ENCODE data around the gene CDS1. TPM values are rescaled to one million over a fixed set of nuclear protein-coding genes. Genes with fewer than 3 reads are reported as not detected.

The CDS1 gene
- total RNA-seq, 1 experiment from 2014 or later, result 16.1 TPM

DNA sequence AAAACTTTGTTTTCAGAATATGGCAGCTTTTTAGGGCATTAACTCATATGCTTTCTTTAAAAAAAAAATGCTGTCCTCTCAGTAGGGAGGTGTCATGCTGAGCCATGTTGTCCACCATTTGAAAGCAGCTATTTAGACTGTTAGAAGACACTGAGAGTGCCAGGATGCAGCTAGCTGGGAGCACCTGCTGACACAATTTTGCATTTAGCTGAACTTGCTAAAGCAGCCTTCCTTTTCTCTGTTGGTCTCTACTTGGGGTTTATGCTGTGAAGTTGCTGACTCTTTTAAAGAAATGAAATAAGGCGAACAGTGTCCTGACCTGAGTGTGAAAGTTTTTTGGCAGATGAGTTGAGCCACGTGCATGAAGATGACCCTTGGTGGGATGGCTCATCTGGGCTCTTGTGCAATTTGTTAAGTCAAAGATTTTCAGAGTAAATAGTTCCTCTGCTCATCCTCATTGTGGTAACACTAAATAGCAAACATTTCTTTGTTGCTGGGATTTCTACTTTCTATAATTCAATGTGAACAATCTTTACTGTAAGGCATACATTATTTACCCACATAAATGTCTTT is 64.5 kb downstream of the CDS1 start:
- Histone ChIP-seq H3K27ac (ENCODE audit: low read length) (no peak overlapping the region), H3K36me3 (ENCODE audit: control insufficient read depth, insufficient read depth, low read length) (no peaks in the 10 kb centered on the region), H3K9me3 (ENCODE audit: control insufficient read depth, insufficient read depth, low read depth, low read length) (no peaks in the 10 kb centered on the region), H3K4me1 (ENCODE audit: control insufficient read depth, insufficient read depth, low read length) (no peaks in the 10 kb centered on the region; the same call in 1 of the 2 replicates), H3K4me3 (ENCODE audit: low read depth in 2 of 2, low read length in 2 of 2) (no peak overlapping the region), H3K27me3 (ENCODE audit: control insufficient read depth, insufficient read depth, low read length) (no peaks in the 10 kb centered on the region)
- ATAC-seq, result no peak
- ChIA-PET POLR2A (no interaction called here), CTCF (no interaction called here)
- BruUV-seq (replicated peaks), result no TSS peak
- intact Hi-C loops (cut with micrococcal nuclease; ENCODE audit: unreplicated experiment) (no loop called here), in situ Hi-C loops (cut with HindIII; ENCODE audit: low pct_unique_long_range_greater_than_20kb, low sequenced_read_pairs) (no loop called here)
- no peak for TF ChIP-seq TCF7L2 (IDR thresholded peaks at IDR 0.05; ENCODE audit: low read depth, low read length)
- no peak for DNase-seq (ENCODE audit: low read depth, low spot score)

DNA sequence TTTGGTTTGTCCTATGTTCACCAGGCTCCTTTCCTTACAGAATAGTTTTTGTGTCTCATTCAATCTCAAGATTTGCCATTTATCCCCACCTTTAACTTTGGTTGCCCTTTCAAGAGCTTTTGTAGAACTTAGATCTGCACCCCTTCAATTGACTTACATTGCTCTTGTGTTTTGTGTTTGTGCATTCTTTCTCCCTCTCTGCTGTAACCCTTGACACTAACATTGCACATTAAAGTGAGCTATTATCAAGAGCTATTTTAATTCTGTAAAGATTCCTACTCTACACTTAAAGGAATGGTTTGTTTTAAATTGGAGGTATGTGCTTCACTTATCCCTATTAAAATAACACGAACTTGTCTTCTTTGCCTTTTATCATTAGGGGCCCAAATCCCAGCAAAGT is 65.3 kb downstream of the CDS1 start:
- no peak for DNase-seq (ENCODE audit: low read depth, low spot score)
- Histone ChIP-seq H3K4me3 (ENCODE audit: low read depth in 2 of 2, low read length in 2 of 2) (no peak overlapping the region), H3K27me3 (ENCODE audit: control insufficient read depth, insufficient read depth, low read length) (no peaks in the 10 kb centered on the region), H3K4me1 (ENCODE audit: control insufficient read depth, insufficient read depth, low read length) (no peaks in the 10 kb centered on the region; the same call in 1 of the 2 replicates), H3K36me3 (ENCODE audit: control insufficient read depth, insufficient read depth, low read length) (no peaks in the 10 kb centered on the region), H3K27ac (ENCODE audit: low read length) (no peak overlapping the region), H3K9me3 (ENCODE audit: control insufficient read depth, insufficient read depth, low read depth, low read length) (no peaks in the 10 kb centered on the region)
- in situ Hi-C loops (cut with HindIII; ENCODE audit: low pct_unique_long_range_greater_than_20kb, low sequenced_read_pairs), result no loop called here
- intact Hi-C loops (cut with micrococcal nuclease; ENCODE audit: unreplicated experiment), result no loop called here
- BruUV-seq (replicated peaks), result no TSS peak
- ChIA-PET CTCF (no interaction called here), POLR2A (no interaction called here)
- TF ChIP-seq, protein P1, sequence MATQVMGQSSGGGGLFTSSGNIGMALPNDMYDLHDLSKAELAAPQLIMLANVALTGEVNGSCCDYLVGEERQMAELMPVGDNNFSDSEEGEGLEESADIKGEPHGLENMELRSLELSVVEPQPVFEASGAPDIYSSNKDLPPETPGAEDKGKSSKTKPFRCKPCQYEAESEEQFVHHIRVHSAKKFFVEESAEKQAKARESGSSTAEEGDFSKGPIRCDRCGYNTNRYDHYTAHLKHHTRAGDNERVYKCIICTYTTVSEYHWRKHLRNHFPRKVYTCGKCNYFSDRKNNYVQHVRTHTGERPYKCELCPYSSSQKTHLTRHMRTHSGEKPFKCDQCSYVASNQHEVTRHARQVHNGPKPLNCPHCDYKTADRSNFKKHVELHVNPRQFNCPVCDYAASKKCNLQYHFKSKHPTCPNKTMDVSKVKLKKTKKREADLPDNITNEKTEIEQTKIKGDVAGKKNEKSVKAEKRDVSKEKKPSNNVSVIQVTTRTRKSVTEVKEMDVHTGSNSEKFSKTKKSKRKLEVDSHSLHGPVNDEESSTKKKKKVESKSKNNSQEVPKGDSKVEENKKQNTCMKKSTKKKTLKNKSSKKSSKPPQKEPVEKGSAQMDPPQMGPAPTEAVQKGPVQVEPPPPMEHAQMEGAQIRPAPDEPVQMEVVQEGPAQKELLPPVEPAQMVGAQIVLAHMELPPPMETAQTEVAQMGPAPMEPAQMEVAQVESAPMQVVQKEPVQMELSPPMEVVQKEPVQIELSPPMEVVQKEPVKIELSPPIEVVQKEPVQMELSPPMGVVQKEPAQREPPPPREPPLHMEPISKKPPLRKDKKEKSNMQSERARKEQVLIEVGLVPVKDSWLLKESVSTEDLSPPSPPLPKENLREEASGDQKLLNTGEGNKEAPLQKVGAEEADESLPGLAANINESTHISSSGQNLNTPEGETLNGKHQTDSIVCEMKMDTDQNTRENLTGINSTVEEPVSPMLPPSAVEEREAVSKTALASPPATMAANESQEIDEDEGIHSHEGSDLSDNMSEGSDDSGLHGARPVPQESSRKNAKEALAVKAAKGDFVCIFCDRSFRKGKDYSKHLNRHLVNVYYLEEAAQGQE (IDR thresholded peaks at IDR 0.05; ENCODE audit: insufficient read depth in 1 of 2, low read depth in 2 of 2, low read length in 1 of 2), result no peak
- TF ChIP-seq POLR2AphosphoS5 (IDR thresholded peaks at IDR 0.05; ENCODE audit: low read depth, low read length) (no peak), TCF7L2 (IDR thresholded peaks at IDR 0.05; ENCODE audit: low read depth, low read length) (no peak), SIN3A (IDR thresholded peaks at IDR 0.05; ENCODE audit: borderline replicate concordance, insufficient read depth, low read depth, low read length) (no peak)
- TF ChIP-seq, protein P2, sequence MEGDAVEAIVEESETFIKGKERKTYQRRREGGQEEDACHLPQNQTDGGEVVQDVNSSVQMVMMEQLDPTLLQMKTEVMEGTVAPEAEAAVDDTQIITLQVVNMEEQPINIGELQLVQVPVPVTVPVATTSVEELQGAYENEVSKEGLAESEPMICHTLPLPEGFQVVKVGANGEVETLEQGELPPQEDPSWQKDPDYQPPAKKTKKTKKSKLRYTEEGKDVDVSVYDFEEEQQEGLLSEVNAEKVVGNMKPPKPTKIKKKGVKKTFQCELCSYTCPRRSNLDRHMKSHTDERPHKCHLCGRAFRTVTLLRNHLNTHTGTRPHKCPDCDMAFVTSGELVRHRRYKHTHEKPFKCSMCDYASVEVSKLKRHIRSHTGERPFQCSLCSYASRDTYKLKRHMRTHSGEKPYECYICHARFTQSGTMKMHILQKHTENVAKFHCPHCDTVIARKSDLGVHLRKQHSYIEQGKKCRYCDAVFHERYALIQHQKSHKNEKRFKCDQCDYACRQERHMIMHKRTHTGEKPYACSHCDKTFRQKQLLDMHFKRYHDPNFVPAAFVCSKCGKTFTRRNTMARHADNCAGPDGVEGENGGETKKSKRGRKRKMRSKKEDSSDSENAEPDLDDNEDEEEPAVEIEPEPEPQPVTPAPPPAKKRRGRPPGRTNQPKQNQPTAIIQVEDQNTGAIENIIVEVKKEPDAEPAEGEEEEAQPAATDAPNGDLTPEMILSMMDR (IDR thresholded peaks at IDR 0.05), result no peak
- ATAC-seq, result no peak

DNA sequence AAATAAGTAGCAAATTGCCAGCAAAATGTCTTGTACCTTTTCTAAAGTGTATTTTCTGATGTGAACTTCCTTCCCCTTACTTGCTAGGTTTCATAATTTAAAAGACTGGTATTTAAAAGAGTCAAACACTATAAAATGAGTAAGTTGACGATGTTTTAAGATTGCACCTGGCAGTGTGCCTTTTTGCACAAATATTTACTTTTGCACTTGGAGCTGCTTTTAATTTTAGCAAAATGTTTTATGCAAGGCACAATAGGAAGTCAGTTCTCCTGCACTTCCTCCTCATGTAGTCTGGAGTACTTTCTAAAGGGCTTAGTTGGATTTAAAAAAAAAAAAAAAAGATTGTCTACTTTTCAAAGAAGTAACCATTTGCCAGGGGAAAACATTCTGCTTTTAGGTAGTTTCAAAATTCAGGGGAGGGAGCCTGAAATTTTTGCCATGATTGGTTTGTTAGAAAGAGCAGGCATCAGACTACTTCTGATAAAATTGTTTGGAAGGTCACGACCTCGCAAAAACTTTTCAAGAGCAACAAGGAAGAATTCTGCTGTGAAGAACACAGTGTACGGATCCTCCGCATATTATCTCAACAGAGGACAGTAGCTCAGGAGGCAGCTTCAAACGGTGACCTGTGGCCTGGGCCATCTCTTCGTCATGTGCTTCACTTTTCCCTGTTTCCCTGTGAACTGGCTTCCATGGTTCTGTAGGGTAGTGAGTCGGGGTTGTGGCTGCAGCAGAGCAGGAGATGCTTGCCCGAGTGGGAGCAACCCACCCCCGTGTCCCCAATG is 66.1 kb downstream of the CDS1 start:
- DNase-seq (ENCODE audit: low read depth, low spot score), result no peak
- Histone ChIP-seq H3K27me3 (ENCODE audit: control insufficient read depth, insufficient read depth, low read length) (no peaks in the 10 kb centered on the region), H3K4me1 (ENCODE audit: control insufficient read depth, insufficient read depth, low read length) (no peaks in the 10 kb centered on the region; the same call in 1 of the 2 replicates), H3K4me3 (ENCODE audit: low read depth in 2 of 2, low read length in 2 of 2) (no peak overlapping the region), H3K27ac (ENCODE audit: low read length) (no peak overlapping the region), H3K9me3 (ENCODE audit: control insufficient read depth, insufficient read depth, low read depth, low read length) (no peaks in the 10 kb centered on the region), H3K36me3 (ENCODE audit: control insufficient read depth, insufficient read depth, low read length) (no peaks in the 10 kb centered on the region)
- TF ChIP-seq TCF7L2 (IDR thresholded peaks at IDR 0.05; ENCODE audit: low read depth, low read length) (no peak), POLR2AphosphoS5 (IDR thresholded peaks at IDR 0.05; ENCODE audit: low read depth, low read length) (no peak), SIN3A (IDR thresholded peaks at IDR 0.05; ENCODE audit: borderline replicate concordance, insufficient read depth, low read depth, low read length) (no peak)
- TF ChIP-seq, protein P2 (IDR thresholded peaks at IDR 0.05), result no peak
- TF ChIP-seq, protein P1 (IDR thresholded peaks at IDR 0.05; ENCODE audit: insufficient read depth in 1 of 2, low read depth in 2 of 2, low read length in 1 of 2), result no peak
- ChIA-PET CTCF (no interaction called here), POLR2A (no interaction called here)
- no peak for ATAC-seq
- BruUV-seq (replicated peaks), result TSS peak; percentile 60
- in situ Hi-C loops (cut with HindIII; ENCODE audit: low pct_unique_long_range_greater_than_20kb, low sequenced_read_pairs) (no loop called here), intact Hi-C loops (cut with micrococcal nuclease; ENCODE audit: unreplicated experiment) (no loop called here)
